GM18868 (cell line): ENCODE results near the gene ATP10A.

Experiments used
- ATAC-seq: cut with Tn5 transposase; IDR thresholded peaks from one replicate; pipeline ENCODE4 v1.9.1; 2021; ENCODE audit warnings: mild to moderate bottlenecking, moderate library complexity; ENCODE audit not compliant: unreplicated experiment

The ATP10A gene

GRCh38 chr15:25687276-25687675 lies 175.9 kb downstream of the ATP10A start:
- ATAC-seq: no peak

GRCh38 chr15:25686780-25687179 lies 176.3 kb downstream of the ATP10A start:
- no peak for ATAC-seq

- ATAC-seq: no peak
Observed at GRCh38 chr15:25684521-25685431, 178.4 kb downstream of the ATP10A start.

GRCh38 chr15:25683911-25684310 lies 179.2 kb downstream of the ATP10A start:
- ATAC-seq: no peak

GRCh38 chr15:25683415-25683814 lies 179.7 kb downstream of the ATP10A start:
- ATAC-seq: no peak

GRCh38 chr15:25682340-25682739 lies 180.8 kb downstream of the ATP10A start:
- ATAC-seq: no peak

- ATAC-seq: no peak
Observed at GRCh38 chr15:25680686-25681025, 182.5 kb downstream of the ATP10A start.

- ATAC-seq: no peak
Observed at GRCh38 chr15:25679964-25680685, 183.0 kb downstream of the ATP10A start.

- ATAC-seq: no peak
Observed at GRCh38 chr15:25679492-25679891, 183.6 kb downstream of the ATP10A start.

GRCh38 chr15:25678500-25678855 lies 184.6 kb downstream of the ATP10A start:
- no peak for ATAC-seq

GRCh38 chr15:25677719-25678499 lies 185.2 kb downstream of the ATP10A start:
- no peak for ATAC-seq

- ATAC-seq: no peak
Observed at GRCh38 chr15:25676070-25676469, 187.1 kb downstream of the ATP10A start.

GRCh38 chr15:25675396-25675795 lies 187.7 kb downstream of the ATP10A start:
- no peak for ATAC-seq

GRCh38 chr15:25674913-25675312 lies 188.2 kb downstream of the ATP10A start:
- ATAC-seq: no peak

GRCh38 chr15:25673972-25674371 lies 189.2 kb downstream of the ATP10A start:
- ATAC-seq: no peak

GRCh38 chr15:25673351-25673750 lies 189.8 kb downstream of the ATP10A start:
- ATAC-seq: no peak

- no peak for ATAC-seq
Observed at GRCh38 chr15:25671132-25671531, 192.0 kb downstream of the ATP10A start.

- ATAC-seq: no peak
Observed at GRCh38 chr15:25670621-25671020, 192.5 kb downstream of the ATP10A start.

- no peak for ATAC-seq
Observed at GRCh38 chr15:25670025-25670554, 193.0 kb downstream of the ATP10A start.

GRCh38 chr15:25668901-25669300 lies 194.2 kb downstream of the ATP10A start:
- ATAC-seq: no peak

- ATAC-seq: no peak
Observed at GRCh38 chr15:25668236-25668795, 194.8 kb downstream of the ATP10A start.
